OCI-LY3 (cell line): Measurements from ENCODE around the gene SLC26A8.

Experiments used
- H2AFZ ChIP-seq: fragments of 200-600, 300-600 bp; shearing (Covaris generic); 2 replicates; pipeline ENCODE4 v1.6.0; 2014; ENCODE audit warnings: antibody characterized with exemption, low read depth, low read length
- H3K27ac ChIP-seq: fragments of 200-600, 300-600 bp; sonication (generic); 2 replicates; pipeline ENCODE4 v1.5.1; 2014; ENCODE audit warnings: mild to moderate bottlenecking, low read length, moderate library complexity, mixed read lengths
- H3K27me3 ChIP-seq: fragments of 200-600, 300-600 bp; sonication (generic); 2 replicates; pipeline ENCODE4 v1.6.1; 2014; ENCODE audit warnings: low read depth, low read length, mixed read lengths
- H3K36me3 ChIP-seq: fragments of 200-600, 300-600 bp; sonication (generic); replicated peaks from 2 replicates; pipeline ENCODE3; 2014; ENCODE audit warnings: low read depth, low read length, mixed read lengths
- H3K4me1 ChIP-seq: fragments of 300-600, 200-600 bp; sonication (generic); 2 replicates; pipeline ENCODE4 v1.6.1; 2014; ENCODE audit warnings: low read length, mixed read lengths
- H3K4me2 ChIP-seq: fragments of 200-600, 300-600 bp; sonication (generic); 2 replicates; pipeline ENCODE4 v1.6.1; 2014; ENCODE audit warnings: low read length, mixed read lengths
- H3K4me3 ChIP-seq: fragments of 300-600, 200-600 bp; sonication (generic); 2 replicates; pipeline ENCODE4 v1.5.1; 2014; ENCODE audit warnings: antibody characterized with exemption, mild to moderate bottlenecking, low read length, moderate library complexity
- H3K79me2 ChIP-seq: fragments of 300-600, 200-600 bp; shearing (Covaris generic); 2 replicates; pipeline ENCODE4 v1.6.1; 2014; ENCODE audit warnings: mild to moderate bottlenecking, low read length, mixed read lengths
- H3K9ac ChIP-seq: fragments of 300-600, 200-600 bp; shearing (Covaris generic); 2 replicates; pipeline ENCODE4 v1.6.0; 2014; ENCODE audit warnings: mild to moderate bottlenecking, low read length, moderate library complexity
- H3K9me3 ChIP-seq: fragments of 200-600, 300-600 bp; shearing (Covaris generic); 2 replicates; pipeline ENCODE4 v1.6.1; 2014; ENCODE audit warnings: low read length, mixed read lengths; ENCODE audit not compliant: insufficient read depth
- H4K20me1 ChIP-seq: fragments of 200-600, 300-600 bp; sonication (generic); 2 replicates; pipeline ENCODE4 v1.6.1; 2016; ENCODE audit warnings: low read length, mixed read lengths; ENCODE audit not compliant: insufficient read depth
- EZH2phosphoT487 ChIP-seq: fragments of 200-600 bp; shearing (Covaris generic); IDR thresholded peaks from 2 replicates; pipeline ENCODE4 v1.6.1; 2018; ENCODE audit warnings: antibody characterized with exemption, mixed run types, low read depth
- TF ChIP-seq, protein P1 (sequence below): fragments of 200-600, 300-600 bp; sonication (generic); IDR thresholded peaks from 2 replicates; pipeline ENCODE4 v1.5.1; 2014; ENCODE audit warnings: antibody characterized with exemption, low read length, low read depth

Gene SLC26A8, protein sequence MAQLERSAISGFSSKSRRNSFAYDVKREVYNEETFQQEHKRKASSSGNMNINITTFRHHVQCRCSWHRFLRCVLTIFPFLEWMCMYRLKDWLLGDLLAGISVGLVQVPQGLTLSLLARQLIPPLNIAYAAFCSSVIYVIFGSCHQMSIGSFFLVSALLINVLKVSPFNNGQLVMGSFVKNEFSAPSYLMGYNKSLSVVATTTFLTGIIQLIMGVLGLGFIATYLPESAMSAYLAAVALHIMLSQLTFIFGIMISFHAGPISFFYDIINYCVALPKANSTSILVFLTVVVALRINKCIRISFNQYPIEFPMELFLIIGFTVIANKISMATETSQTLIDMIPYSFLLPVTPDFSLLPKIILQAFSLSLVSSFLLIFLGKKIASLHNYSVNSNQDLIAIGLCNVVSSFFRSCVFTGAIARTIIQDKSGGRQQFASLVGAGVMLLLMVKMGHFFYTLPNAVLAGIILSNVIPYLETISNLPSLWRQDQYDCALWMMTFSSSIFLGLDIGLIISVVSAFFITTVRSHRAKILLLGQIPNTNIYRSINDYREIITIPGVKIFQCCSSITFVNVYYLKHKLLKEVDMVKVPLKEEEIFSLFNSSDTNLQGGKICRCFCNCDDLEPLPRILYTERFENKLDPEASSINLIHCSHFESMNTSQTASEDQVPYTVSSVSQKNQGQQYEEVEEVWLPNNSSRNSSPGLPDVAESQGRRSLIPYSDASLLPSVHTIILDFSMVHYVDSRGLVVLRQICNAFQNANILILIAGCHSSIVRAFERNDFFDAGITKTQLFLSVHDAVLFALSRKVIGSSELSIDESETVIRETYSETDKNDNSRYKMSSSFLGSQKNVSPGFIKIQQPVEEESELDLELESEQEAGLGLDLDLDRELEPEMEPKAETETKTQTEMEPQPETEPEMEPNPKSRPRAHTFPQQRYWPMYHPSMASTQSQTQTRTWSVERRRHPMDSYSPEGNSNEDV

DNA sequence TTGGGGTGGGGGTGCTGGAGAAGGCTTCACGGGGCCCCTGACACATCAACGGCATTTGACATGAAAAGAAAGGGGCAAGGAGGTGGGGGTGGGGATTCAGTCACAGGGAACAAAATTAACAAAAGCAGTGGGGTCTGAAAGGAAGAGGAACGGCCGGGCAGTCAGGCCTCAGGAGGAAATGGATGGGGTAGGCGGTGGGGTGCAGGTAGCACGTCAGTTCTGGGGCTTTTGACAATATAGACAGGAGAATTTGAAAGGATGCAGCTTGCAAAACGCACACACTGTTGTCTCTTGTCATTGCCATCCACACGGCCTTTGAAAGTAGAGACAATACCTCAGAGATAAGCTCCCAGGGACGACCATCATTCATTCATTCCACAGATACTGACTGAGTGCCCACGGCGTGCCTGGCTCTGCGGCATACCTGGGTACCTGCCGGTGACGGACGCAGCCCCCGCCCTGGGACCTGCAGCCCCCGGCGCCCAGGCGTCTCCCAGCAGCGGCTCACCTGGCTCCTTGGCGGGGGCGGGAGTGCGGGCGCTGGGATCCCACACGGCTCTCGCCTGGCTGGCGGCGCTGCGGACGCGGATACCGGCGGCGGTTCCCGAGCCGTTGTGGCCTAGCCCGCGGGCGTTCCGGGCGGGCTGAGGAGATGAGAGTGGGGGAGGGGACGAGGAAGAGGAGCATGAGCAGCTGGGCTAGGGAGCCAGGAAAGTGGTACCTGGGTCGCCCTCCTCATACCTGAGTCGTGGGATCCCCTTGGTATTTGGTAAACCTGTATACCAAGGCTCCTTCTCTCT, at the start of gene SLC26A8:
Gene SLC26A8 (minus strand): TSS at position 646 of the 800 bp plus-strand sequence. CDS start 4,934 bp downstream, outside the sequence.
- no peak for TF ChIP-seq EZH2phosphoT487
- TF ChIP-seq, protein P1, sequence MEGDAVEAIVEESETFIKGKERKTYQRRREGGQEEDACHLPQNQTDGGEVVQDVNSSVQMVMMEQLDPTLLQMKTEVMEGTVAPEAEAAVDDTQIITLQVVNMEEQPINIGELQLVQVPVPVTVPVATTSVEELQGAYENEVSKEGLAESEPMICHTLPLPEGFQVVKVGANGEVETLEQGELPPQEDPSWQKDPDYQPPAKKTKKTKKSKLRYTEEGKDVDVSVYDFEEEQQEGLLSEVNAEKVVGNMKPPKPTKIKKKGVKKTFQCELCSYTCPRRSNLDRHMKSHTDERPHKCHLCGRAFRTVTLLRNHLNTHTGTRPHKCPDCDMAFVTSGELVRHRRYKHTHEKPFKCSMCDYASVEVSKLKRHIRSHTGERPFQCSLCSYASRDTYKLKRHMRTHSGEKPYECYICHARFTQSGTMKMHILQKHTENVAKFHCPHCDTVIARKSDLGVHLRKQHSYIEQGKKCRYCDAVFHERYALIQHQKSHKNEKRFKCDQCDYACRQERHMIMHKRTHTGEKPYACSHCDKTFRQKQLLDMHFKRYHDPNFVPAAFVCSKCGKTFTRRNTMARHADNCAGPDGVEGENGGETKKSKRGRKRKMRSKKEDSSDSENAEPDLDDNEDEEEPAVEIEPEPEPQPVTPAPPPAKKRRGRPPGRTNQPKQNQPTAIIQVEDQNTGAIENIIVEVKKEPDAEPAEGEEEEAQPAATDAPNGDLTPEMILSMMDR: no peak
- H3K4me3 ChIP-seq: no peak within 1 kb of the TSS
- peaks cover 16% of the 10 kb centered on the region for H3K79me2 ChIP-seq
- H3K4me2 ChIP-seq: no peak within 1 kb of the TSS
- H3K27ac ChIP-seq: no peak within 1 kb of the TSS
- no peaks in the 10 kb centered on the region for H3K9me3 ChIP-seq
- H3K9ac ChIP-seq: no peak within 1 kb of the TSS
- H4K20me1 ChIP-seq: peaks cover 4% of the 10 kb centered on the region
- no peaks in the 10 kb centered on the region for H3K27me3 ChIP-seq
- peaks cover under 1% of the 10 kb centered on the region for H3K4me1 ChIP-seq
- no peak within 1 kb of the TSS for H2AFZ ChIP-seq
- H3K36me3 ChIP-seq: no peaks in the 10 kb centered on the region

DNA sequence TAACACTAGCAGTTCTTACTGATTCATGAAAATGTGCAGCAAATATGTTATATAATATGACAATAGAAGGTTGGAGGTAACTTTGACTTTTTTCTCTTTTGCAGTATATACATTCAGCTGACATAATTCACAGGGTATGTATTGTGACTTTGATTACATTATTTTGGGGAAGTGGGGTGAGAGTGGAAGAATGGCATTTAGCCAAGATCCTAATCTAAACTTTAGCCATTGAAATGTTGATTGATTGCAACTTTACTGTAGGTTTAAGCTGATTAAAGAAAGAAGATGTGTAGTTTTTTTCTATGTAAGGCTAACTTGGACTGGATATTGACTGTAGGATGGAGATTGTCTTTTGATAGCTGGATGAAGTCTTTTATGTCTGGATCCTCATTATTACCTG, 49.1 kb upstream of the SLC26A8 start:
- peaks cover 10% of the 10 kb centered on the region; the same call in 1 of the 2 replicates for H3K79me2 ChIP-seq

DNA sequence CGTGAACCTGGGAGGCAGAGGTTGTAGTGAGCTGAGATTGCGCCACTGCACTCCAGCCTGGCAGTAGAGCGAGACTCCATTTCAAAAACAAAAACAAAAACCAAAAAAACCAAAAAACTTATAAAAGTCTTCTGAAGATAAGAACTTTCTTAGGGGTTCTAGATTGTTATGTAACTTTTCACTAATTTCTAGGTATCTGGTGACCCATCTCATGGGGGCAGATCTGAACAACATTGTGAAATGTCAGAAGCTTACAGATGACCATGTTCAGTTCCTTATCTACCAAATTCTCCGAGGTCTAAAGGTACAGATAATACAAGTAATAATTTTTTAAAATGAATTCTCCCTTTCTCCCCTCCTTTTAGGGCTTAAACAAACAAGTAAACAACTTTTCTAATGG, 48.2 kb upstream of the SLC26A8 start:
- Histone ChIP-seq H4K20me1 (peaks cover 9% of the 10 kb centered on the region; the same call in 1 of the 2 replicates), H3K4me2 (no peak overlapping the region), H3K4me3 (no peak overlapping the region), H3K9ac (no peak overlapping the region), H3K9me3 (no peaks in the 10 kb centered on the region), H3K36me3 (peaks cover 10% of the 10 kb centered on the region), H3K27ac (no peak overlapping the region), H3K4me1 (no peaks in the 10 kb centered on the region), H2AFZ (no peak overlapping the region), H3K79me2 (peaks cover 19% of the 10 kb centered on the region), H3K27me3 (no peaks in the 10 kb centered on the region)
- TF ChIP-seq, protein P1: no peak
- no peak for TF ChIP-seq EZH2phosphoT487

More for the DNA sequence above, 49.1 kb upstream of the SLC26A8 start:
- no peaks in the 10 kb centered on the region for H3K27me3 ChIP-seq
- no peak overlapping the region for H3K9ac ChIP-seq
- peaks cover 9% of the 10 kb centered on the region; the same call in 1 of the 2 replicates for H4K20me1 ChIP-seq
- no peak overlapping the region for H3K27ac ChIP-seq
- no peaks in the 10 kb centered on the region for H3K4me1 ChIP-seq
- H3K9me3 ChIP-seq: no peaks in the 10 kb centered on the region
- H3K36me3 ChIP-seq: peaks cover 16% of the 10 kb centered on the region
- no peak overlapping the region for H3K4me3 ChIP-seq
- TF ChIP-seq, protein P1: no peak
- no peak for TF ChIP-seq EZH2phosphoT487
- no peak overlapping the region for H3K4me2 ChIP-seq
- no peak overlapping the region for H2AFZ ChIP-seq
